H9 (cell line): ENCODE results near the gene HS3ST4. TPM values are rescaled to one million over a fixed set of nuclear protein-coding genes. Genes with fewer than 3 reads are reported as not detected.

Experiments
- DNase-seq: peaks from one replicate; pipeline ENCODE4 v3.0.0-alpha.2; 2017
- H2AFZ ChIP-seq: one replicate; pipeline ENCODE4 v1.6.1; 2013; ENCODE audit warnings: mild to moderate bottlenecking, low read length, control low read depth, moderate library complexity
- H2AK5ac ChIP-seq: 2 replicates; pipeline ENCODE4 v1.6.1; 2013; ENCODE audit warnings: low read length, control low read depth, mixed read lengths; ENCODE audit not compliant: insufficient read length
- H2BK120ac ChIP-seq: one replicate; pipeline ENCODE4 v1.6.1; 2013; ENCODE audit warnings: low read depth, mild to moderate bottlenecking, low read length, control low read depth, inconsistent platforms; ENCODE audit not compliant: poor library complexity, severe bottlenecking
- H2BK12ac ChIP-seq: 2 replicates; pipeline ENCODE4 v1.6.1; 2013; ENCODE audit warnings: low read length, control low read depth, mixed read lengths, low read depth; ENCODE audit not compliant: insufficient read length
- H2BK15ac ChIP-seq: 2 replicates; pipeline ENCODE4 v1.6.1; 2013; ENCODE audit warnings: low read depth, low read length, control low read depth
- H2BK20ac ChIP-seq: one replicate; pipeline ENCODE4 v1.6.1; 2013; ENCODE audit warnings: low read depth, mild to moderate bottlenecking, low read length, control low read depth, inconsistent platforms; ENCODE audit not compliant: poor library complexity, severe bottlenecking
- H2BK5ac ChIP-seq: 2 replicates; pipeline ENCODE4 v1.6.1; 2013; ENCODE audit warnings: low read length, control low read depth, mixed read lengths; ENCODE audit not compliant: insufficient read length
- H3K14ac ChIP-seq: 2 replicates; pipeline ENCODE4 v1.6.1; 2013; ENCODE audit warnings: low read length, control low read depth; ENCODE audit not compliant: insufficient read depth
- H3K18ac ChIP-seq: 2 replicates; pipeline ENCODE4 v1.6.1; 2013; ENCODE audit warnings: low read depth, mild to moderate bottlenecking, mixed read lengths, low read length, control low read depth; ENCODE audit not compliant: insufficient read length
- H3K23ac ChIP-seq: 2 replicates; pipeline ENCODE4 v1.6.1; 2013; ENCODE audit warnings: low read length, control low read depth, mixed read lengths, low read depth; ENCODE audit not compliant: insufficient read length
- H3K23me2 ChIP-seq: 2 replicates; pipeline ENCODE4 v1.6.1; 2013; ENCODE audit warnings: low read depth, mild to moderate bottlenecking, mixed read lengths, low read length, control low read depth; ENCODE audit not compliant: insufficient read length, poor library complexity, severe bottlenecking
- H3K27ac ChIP-seq: 2 replicates; pipeline ENCODE4 v1.5.1; 2013; ENCODE audit warnings: low read length, control low read depth, mixed read lengths, low read depth; ENCODE audit not compliant: insufficient read length
- H3K27me3 ChIP-seq: 2 replicates; pipeline ENCODE4 v1.6.1; 2013; ENCODE audit warnings: low read length, control low read depth, inconsistent platforms; ENCODE audit not compliant: insufficient read depth
- H3K4ac ChIP-seq: 2 replicates; pipeline ENCODE4 v1.6.1; 2013; ENCODE audit warnings: low read depth, mild to moderate bottlenecking, control low read depth, inconsistent platforms, low read length, moderate library complexity
- H3K4me1 ChIP-seq: 2 replicates; pipeline ENCODE4 v1.6.1; 2013; ENCODE audit warnings: low read length, control low read depth, inconsistent platforms; ENCODE audit not compliant: insufficient read depth
- H3K4me2 ChIP-seq: 2 replicates; pipeline ENCODE4 v1.6.1; 2013; ENCODE audit warnings: low read length, control low read depth, mixed read lengths; ENCODE audit not compliant: insufficient read length, insufficient read depth
- H3K56ac ChIP-seq: 2 replicates; pipeline ENCODE4 v1.6.1; 2013; ENCODE audit warnings: low read depth, mild to moderate bottlenecking, mixed read lengths, low read length, control low read depth; ENCODE audit not compliant: insufficient read length
- H3K79me1 ChIP-seq: 2 replicates; pipeline ENCODE4 v1.6.1; 2013; ENCODE audit warnings: low read depth, mild to moderate bottlenecking, moderate library complexity, low read length, control low read depth, inconsistent platforms; ENCODE audit not compliant: insufficient read depth, poor library complexity, severe bottlenecking
- H3K79me2 ChIP-seq: 2 replicates; pipeline ENCODE4 v1.6.1; 2013; ENCODE audit warnings: low read length, control low read depth, inconsistent platforms; ENCODE audit not compliant: insufficient read depth
- H3K9ac ChIP-seq: 2 replicates; pipeline ENCODE4 v1.6.1; 2013; ENCODE audit warnings: low read length, control low read depth, mixed read lengths; ENCODE audit not compliant: insufficient read length; ENCODE audit errors: extremely low read depth
- H3K9me3 ChIP-seq: one replicate; pipeline ENCODE4 v1.6.1; 2013; ENCODE audit warnings: low read depth, low read length, inconsistent platforms; ENCODE audit not compliant: control insufficient read depth
- H3T11ph ChIP-seq: one replicate; pipeline ENCODE4 v1.6.1; 2013; ENCODE audit warnings: mild to moderate bottlenecking, low read length, control low read depth, inconsistent platforms
- H4K20me1 ChIP-seq: one replicate; pipeline ENCODE4 v1.6.1; 2013; ENCODE audit not compliant: control insufficient read depth, insufficient read length, insufficient read depth
- H4K5ac ChIP-seq: 2 replicates; pipeline ENCODE4 v1.6.1; 2013; ENCODE audit warnings: low read depth, mild to moderate bottlenecking, mixed read lengths, low read length, control low read depth; ENCODE audit not compliant: insufficient read length
- H4K8ac ChIP-seq: replicated peaks from 2 replicates; pipeline ENCODE4 v1.6.1; 2013; ENCODE audit warnings: low read length, control low read depth, mixed read lengths, low read depth; ENCODE audit not compliant: insufficient read length
- H4K91ac ChIP-seq: 2 replicates; pipeline ENCODE4 v1.6.1; 2013; ENCODE audit warnings: low read depth, mild to moderate bottlenecking, moderate library complexity, mixed read lengths, low read length, control low read depth; ENCODE audit not compliant: insufficient read length
- H3K27ac Mint-ChIP-seq, 3 experiments: 2 replicates in 2 of 3; 3 replicates in 1 of 3; pipeline ENCODE4 v1.8.0; 2020 to 2021; ENCODE audit warnings: mixed read lengths in 3 of 3, mild to moderate bottlenecking in 1 of 3, moderate library complexity in 1 of 3
- H3K27me3 Mint-ChIP-seq: 2 replicates; pipeline ENCODE4 v1.8.0; 2021; ENCODE audit warnings: low read depth, mild to moderate bottlenecking, moderate library complexity, mixed read lengths
- H3K36me3 Mint-ChIP-seq, 3 experiments: 2 replicates in 2 of 3; 3 replicates in 1 of 3; pipeline ENCODE4 v1.8.0; 2020 to 2021; ENCODE audit warnings: low read depth in 3 of 3, mixed read lengths in 3 of 3; ENCODE audit not compliant: insufficient read depth in 1 of 3
- H3K4me1 Mint-ChIP-seq, 2 experiments: 2 replicates each; pipeline ENCODE4 v1.8.0; 2020; ENCODE audit warnings: mixed read lengths in 2 of 2
- H3K4me3 Mint-ChIP-seq, 2 experiments: 2 replicates in 1 of 2; 3 replicates in 1 of 2; pipeline ENCODE4 v1.8.0; 2020 to 2021; ENCODE audit warnings: mild to moderate bottlenecking in 2 of 2, mixed read lengths in 2 of 2, moderate library complexity in 1 of 2
- H3K9me3 Mint-ChIP-seq, 2 experiments: 2 replicates in 1 of 2; 3 replicates in 1 of 2; pipeline ENCODE4 v1.8.0; 2020; ENCODE audit warnings: mild to moderate bottlenecking in 2 of 2, mixed read lengths in 2 of 2, moderate library complexity in 1 of 2
- WGBS: extraction: QIAGEN DNeasy Blood & Tissue Kit; methylation state at CpG from one replicate; pipeline ENCODE4 v1.1.7; 2013; ENCODE audit warnings: missing lambda C conversion rate, low lambda C conversion rate, mixed read lengths; ENCODE audit not compliant: insufficient read length; ENCODE audit errors: extremely low coverage; 5-methylcytosine and 5-hydroxymethylcytosine counted together
- total RNA-seq: library from RNA; stranded (reverse); gene quantifications from 2 replicates; pipeline ENCODE4 v1.2.1, GENCODE V29; 2021
- TF ChIP-seq, protein P1 (sequence below): fragments of 200-600 bp; sonication (generic); conservative IDR thresholded peaks from 3 replicates; pipeline ENCODE4 v1.8.0; 2021; ENCODE audit warnings: antibody characterized with exemption, mild to moderate bottlenecking

HS3ST4 gene
- total RNA-seq, 1 experiment from 2014 or later: 1.7 TPM

DNA sequence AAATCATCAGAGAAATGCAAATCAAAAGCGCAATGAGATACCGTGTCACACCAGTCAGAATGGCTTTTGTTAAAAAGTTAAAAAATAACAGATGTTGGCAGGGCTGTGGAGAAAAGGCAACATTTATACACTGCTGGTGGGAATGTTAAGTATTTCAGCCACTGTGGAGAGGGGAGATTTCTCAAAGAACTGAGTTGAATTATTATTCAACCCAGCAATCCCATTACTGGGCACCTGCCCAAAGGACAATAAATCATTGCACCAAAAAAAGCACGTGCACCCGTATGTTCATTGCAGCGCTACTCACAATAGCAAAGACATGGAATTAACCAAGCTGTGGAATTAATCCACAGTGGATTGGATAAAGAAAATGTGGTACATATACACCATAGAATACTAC, 204.7 kb downstream of the HS3ST4 start:
- Histone ChIP-seq H3K4ac (no peak overlapping the region), H4K20me1 (no peaks in the 10 kb centered on the region), H2BK120ac (no peak overlapping the region), H2BK12ac (no peak overlapping the region), H3K27me3 (no peaks in the 10 kb centered on the region), H3K4me1 (no peaks in the 10 kb centered on the region), H3K18ac (no peak overlapping the region), H2AFZ (no peak overlapping the region), H2BK5ac (no peak overlapping the region), H3K79me1 (no peaks in the 10 kb centered on the region), H2AK5ac (no peak overlapping the region), H3K27ac (no peak overlapping the region), H3T11ph (no peak overlapping the region), H3K9me3 (no peaks in the 10 kb centered on the region), H3K79me2 (no peaks in the 10 kb centered on the region), H3K23me2 (no peaks in the 10 kb centered on the region), H2BK20ac (no peak overlapping the region), H4K5ac (no peak overlapping the region), H3K56ac (no peak overlapping the region), H4K8ac (no peak overlapping the region), H3K14ac (no peak overlapping the region), H2BK15ac (no peak overlapping the region), H4K91ac (no peak overlapping the region), H3K4me2 (no peak overlapping the region), H3K23ac (no peak overlapping the region), H3K9ac (no peak overlapping the region)
- DNase-seq: no peak
- Mint-ChIP-seq H3K9me3 (no peaks in the 10 kb centered on the region), H3K4me3 (no peak overlapping the region), H3K27me3 (no peaks in the 10 kb centered on the region), H3K27ac (no peak overlapping the region), H3K4me1 (peaks cover 0 to 14% of the 10 kb centered on the region in 2 experiments; a peak in 3 of 4 replicates), H3K36me3 (no peaks in the 10 kb centered on the region)
- no CpG with 5 or more reads among the region's 5 CpGs for WGBS
- TF ChIP-seq, protein P1, sequence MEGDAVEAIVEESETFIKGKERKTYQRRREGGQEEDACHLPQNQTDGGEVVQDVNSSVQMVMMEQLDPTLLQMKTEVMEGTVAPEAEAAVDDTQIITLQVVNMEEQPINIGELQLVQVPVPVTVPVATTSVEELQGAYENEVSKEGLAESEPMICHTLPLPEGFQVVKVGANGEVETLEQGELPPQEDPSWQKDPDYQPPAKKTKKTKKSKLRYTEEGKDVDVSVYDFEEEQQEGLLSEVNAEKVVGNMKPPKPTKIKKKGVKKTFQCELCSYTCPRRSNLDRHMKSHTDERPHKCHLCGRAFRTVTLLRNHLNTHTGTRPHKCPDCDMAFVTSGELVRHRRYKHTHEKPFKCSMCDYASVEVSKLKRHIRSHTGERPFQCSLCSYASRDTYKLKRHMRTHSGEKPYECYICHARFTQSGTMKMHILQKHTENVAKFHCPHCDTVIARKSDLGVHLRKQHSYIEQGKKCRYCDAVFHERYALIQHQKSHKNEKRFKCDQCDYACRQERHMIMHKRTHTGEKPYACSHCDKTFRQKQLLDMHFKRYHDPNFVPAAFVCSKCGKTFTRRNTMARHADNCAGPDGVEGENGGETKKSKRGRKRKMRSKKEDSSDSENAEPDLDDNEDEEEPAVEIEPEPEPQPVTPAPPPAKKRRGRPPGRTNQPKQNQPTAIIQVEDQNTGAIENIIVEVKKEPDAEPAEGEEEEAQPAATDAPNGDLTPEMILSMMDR: no peak
